Articular chondrocyte of knee joint (primary cell): ENCODE measurements around the gene TMSB15C. TPM values are rescaled to one million over a fixed set of nuclear protein-coding genes. Genes with fewer than 3 reads are reported as not detected.

Experiments used
- total RNA-seq: library from RNA; depleted of rRNA; stranded (reverse); fragments of >200 nt; gene quantifications from 2 replicates; pipeline ENCODE4 v1.2.3, GENCODE V29; 2012

TMSB15C gene
- 2.5 TPM in 2 replicates for total RNA-seq

GRCh38 chrX:104075778-104076445, at the start of gene TMSB15C:
Gene TMSB15C, minus strand, starts transcription at chrX:104076236.

DNA sequence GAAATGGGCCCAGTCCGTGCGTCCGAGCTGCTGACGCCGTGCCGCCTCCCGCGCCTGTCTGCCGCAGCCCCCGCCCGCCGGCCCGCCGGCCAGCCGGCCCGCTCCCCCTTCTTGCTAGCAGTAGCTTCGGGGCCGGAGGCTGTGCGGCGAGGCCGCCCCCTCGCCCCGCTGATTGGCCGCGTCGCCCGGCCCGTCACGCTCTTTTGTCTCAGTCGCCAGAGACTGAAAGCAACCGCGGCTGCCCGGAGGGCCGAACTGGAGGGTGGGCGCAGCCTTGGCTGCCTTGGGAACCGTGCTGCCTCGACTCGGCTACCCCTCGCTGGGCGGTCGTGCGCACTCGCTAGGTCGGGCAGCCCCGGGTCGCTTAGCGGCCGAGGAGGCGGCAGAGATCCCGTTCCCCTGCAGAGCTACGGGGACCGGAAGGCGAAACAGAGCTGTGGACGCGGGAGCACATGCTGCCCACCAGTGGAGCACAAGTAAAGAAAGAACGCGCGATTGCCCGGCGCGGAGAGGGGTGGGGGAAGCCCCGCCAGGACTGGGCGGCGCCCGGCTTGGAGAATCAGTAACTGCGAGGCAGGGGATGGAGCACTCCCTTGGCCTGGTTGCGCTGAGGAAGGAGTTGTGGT, 36.4 kb upstream of the TMSB15C start, which contains the start of gene ZCCHC18:
Gene ZCCHC18 (plus strand): TSS at position 198 of the 626 bp plus-strand sequence. CDS start 1,589 bp downstream, outside the sequence.

GRCh38 chrX:104039689-104040505, 36.1 kb downstream of the TMSB15C start, which contains the start of gene H2BW2:
Gene H2BW2, plus strand, starts transcription at chrX:104039956. Its CDS starts 39 bp downstream, at chrX:104039995.

Other genes starting within 250 kb of the TMSB15C start
- gene RAB9B, start 244.0 kb downstream of the TMSB15C start, total RNA-seq, result 0.91 and 2.1 TPM in 2 replicates
- 2.4 and 3.4 TPM in 2 replicates for gene TMSB15B, start 113.6 kb downstream of the TMSB15C start, total RNA-seq
- gene H2BW1, start 62.5 kb downstream of the TMSB15C start, total RNA-seq, result not detected in 2 replicates
- gene H2BW2, start 36.3 kb downstream of the TMSB15C start, total RNA-seq, result not detected in 2 replicates
- gene ZCCHC18, start 36.3 kb upstream of the TMSB15C start, total RNA-seq, result 0.22 and 0.26 TPM in 2 replicates
- 7.1 and 12.3 TPM in 2 replicates for gene SLC25A53, start 80.8 kb upstream of the TMSB15C start, total RNA-seq
- gene FAM199X, start 90.2 kb upstream of the TMSB15C start, total RNA-seq, result 21.5 and 23.7 TPM in 2 replicates
- not detected in 2 replicates for gene ESX1, start 178.7 kb upstream of the TMSB15C start, total RNA-seq